Mucosa of gallbladder (tissue), 1 donor: ENCODE data around the gene SERPINA4. TPM values are rescaled to one million over a fixed set of nuclear protein-coding genes. Genes with fewer than 3 reads are reported as not detected.

ENCODE experiments used
- DNase-seq: peaks from one replicate; pipeline ENCODE4 v3.0.0-alpha.2; 2020; ENCODE audit warnings: low spot score
- total RNA-seq: library from RNA; stranded (reverse); gene quantifications from one replicate; pipeline ENCODE4 v1.2.1, GENCODE V29; 2021
- donor health status: DM: no; HTN: no; CAD: no.

The SERPINA4 gene
- total RNA-seq, 1 donor from 2014 or later, result 133 TPM

- DNase-seq, result no peak
Observed at GRCh38 chr14:94542811-94543440, 18.3 kb upstream of the SERPINA4 start.

DNA sequence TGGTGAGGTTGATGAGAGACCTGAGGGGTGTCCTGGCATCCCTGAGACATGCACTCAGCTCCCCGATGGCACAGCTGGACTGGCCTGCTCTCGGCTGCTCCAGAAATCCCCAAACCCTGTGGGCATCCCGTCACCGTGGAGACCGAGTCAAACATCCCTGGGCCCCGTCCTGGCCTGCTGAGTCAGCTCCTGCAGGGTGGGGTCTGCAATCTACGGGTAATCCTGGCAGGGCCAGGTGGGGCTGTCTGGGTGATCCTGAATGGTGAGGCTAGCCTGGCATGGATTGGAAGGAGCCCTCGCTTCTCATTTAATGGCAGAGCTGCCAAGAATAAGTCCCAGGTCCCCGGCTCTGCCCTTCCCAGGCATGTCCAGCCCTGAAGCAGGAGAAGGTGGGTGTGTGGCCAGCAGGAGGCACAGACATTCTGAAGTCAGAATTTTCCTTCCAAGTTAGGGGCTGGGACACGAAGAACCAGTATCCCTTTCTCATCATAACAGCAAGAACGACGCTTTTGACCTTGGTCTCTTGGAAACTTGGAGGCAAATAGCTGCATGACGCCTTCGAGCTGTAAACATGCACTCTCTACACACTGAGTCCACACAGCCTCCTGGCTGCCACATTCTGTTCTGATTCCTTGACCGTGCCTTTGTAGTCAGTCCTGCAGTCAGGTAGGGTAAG is 17.7 kb upstream of the SERPINA4 start:
- DNase-seq, result no peak

- no peak for DNase-seq
Observed at GRCh38 chr14:94544726-94545125, 16.5 kb upstream of the SERPINA4 start.

DNA sequence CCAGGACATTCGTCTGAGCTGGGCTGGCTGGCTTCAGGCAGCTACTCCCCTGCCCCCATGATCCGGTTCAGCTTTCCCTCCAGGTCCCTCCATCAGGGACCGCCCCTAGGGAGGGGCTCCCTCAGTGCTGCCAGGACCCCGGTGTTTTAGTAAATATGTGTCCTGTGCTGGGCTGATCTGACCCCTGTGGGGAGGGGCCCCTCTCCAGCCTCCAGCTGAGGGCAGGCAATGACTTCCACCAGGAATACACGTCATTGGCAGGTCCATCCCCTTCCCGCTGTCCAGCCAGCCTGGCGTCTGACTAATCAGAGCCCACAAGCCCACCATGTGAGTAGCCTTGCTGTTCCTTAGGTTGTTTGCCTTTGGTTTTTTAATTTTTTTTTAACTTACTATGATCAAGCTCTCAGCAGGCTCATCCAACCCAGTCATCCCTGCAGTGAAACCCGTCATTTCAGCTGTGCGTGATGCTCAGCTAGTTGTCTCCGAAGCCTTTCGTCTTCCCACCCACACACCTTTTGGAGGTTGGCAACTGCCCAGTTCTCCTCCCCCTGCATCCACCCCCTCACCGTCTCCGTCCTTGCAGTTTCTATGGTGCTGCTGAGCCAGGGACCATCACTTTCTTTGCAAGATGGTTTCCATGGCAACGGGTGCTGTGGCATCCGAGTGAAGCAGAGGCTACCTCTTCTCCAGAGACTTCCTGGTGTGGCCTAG is 16.0 kb upstream of the SERPINA4 start:
- DNase-seq, result no peak

GRCh38 chr14:94547151-94547680 is 14.0 kb upstream of the SERPINA4 start:
- no peak for DNase-seq

GRCh38 chr14:94547726-94548125 is 13.5 kb upstream of the SERPINA4 start:
- no peak for DNase-seq

GRCh38 chr14:94548131-94548998 is 12.9 kb upstream of the SERPINA4 start:
- DNase-seq, result no peak

DNA sequence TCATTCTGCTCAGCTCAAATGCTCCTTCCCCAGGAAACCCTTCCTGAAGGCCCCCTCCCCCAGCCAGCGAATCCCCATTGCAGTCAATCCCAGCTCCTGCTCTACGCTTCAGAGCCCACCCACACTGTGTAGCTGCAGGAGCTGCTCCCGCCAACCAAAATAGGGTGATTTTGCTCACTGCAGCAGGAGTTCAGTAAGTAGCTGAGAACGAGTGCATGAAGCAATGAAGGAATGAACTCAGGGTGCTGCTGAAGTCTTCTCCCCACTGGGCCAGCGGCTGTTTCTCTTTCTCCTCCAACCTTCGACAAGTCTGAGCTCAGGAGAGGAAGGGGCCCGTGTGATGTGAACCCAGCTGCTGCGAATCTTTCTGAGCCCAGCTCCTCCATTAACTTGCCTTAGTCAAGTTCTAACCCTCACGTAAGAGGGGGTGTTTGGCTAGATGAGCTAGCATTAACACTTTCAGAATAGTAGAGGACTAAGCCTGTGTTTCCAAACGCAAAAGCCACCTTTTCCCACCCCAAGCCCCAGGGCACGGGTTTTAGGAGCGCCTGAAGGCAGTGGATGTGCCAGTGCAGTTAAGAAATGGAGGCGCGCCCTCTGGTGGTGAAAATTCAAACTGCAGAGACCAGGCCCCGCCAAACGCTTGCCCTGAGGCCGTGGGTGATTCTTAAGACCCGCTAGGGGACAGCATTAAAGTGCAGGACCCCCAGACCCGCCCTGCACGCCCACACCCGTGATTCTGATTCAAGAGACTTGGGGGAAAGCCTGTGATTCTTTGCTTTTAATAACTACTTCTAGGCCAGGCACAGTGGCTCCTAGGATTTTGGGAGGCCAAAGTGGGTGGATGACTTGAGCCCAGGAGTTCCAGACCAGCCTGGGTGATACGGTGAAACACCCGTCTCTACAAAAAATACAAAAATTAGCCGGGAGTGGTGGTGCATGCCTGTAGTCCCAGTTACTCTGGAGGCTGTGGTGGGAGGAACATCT is 11.9 kb upstream of the SERPINA4 start:
- DNase-seq, result peak; percentile 47

- no peak for DNase-seq
Observed at GRCh38 chr14:94550041-94550440, 11.2 kb upstream of the SERPINA4 start.

GRCh38 chr14:94555991-94556390 is 5.3 kb upstream of the SERPINA4 start:
- DNase-seq, result no peak

- DNase-seq, result no peak
Observed at GRCh38 chr14:94557327-94557726, 3.9 kb upstream of the SERPINA4 start.

DNA sequence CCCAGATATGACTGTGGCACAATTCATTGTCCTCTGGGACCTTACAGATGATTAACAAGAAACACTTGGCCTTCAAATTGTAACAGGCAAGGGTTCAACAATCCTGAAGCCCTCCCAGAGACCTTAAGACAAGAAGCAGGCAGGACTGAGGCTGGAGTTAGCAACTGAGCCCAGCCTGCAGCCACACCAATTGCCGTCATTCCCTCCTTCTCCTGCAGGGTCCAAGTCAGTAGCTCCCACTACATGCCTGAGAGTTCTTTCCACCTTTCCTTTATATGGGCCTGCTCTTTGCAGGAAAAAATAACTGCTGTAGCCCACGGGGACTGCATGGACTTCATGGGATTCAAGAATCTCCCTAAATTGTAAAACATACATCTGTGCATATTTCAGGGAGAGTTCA is 2.4 kb upstream of the SERPINA4 start:
- DNase-seq, result no peak

DNA sequence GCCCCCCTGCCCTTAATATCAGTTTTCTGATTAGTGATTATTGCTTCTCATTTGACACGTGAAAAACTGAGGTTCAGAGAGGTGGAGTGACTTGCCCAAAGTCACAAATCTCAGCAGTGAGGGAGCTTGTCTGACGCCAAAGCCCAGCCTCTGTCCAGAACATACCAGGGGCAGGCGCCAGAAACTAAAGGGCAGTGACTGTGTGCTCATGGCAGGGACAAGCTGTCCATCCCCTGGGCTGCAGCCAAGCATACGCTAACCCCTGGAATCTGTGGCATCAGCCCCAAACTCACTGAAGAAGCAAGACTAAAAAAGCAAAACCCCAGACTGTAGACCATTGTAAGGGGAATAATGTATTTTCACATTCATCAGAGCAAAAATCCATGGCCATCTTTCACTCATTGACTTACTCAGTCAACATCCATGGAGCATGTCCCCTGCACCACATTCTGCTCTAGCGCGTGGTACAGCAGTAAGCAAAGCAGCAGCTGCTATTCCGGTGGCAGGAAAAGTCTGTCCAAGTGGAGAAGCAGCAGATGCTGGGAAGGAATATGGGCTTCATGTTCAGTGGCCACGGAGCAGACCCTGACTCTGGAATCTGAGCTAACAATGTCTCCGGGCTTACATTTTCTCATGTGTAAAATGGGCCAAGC is 1.5 kb upstream of the SERPINA4 start:
- DNase-seq, result no peak

DNA sequence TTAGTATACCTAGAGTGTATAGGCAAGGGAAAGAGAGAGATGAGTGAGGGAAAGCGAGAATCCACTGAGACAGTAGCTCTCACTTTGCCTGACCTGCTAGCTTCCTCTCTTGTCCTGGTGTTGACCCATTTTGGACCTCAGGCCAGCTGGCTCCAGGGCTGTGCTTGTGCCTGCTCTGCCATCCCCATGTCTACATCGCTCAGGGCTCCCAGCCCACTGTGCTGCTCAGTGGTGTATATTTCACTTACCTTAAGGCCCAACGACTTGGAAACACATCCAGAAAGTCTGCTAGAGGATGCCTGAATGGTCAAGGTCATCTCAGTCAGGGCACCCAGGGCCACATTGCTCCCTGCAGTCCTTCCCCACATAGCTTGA is 964 bp upstream of the SERPINA4 start:
- DNase-seq, result no peak

DNA sequence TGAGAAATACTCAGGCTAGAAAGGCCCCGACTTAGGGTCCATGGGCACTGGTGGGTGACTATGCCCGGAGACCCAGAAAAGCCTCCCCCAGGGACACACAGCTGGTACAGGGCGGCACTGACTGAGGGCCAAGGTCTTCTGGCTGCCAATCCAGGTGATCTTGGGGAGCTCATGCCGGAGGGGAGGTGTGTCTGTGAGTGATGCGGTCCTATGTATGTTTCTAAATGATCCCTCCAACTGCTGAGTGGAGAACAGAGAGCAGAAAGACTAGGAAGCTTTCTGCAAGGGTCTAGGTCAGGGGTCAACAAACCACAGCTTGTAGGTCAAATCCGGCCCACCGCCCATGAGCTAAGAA is 391 bp downstream of the SERPINA4 start:
- DNase-seq, result no peak

DNA sequence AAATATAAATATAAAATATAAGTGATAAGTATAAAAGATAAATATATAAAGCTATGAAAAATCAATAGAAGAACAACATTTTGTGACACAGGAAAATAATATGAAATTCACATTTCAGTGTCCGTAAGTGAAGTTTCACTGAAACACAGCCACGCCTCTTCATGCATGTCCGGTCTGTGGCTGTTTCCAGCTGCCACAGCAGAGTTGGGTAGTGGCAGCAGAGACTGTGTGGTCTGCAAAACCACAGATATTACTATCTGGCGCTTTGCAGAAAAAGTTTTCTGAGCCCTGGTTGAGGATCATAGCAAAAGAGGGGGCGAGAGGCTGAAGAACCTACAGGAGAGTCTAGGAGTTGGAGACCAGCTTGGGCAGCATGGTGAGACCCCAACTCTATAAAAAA is 780 bp downstream of the SERPINA4 start:
- DNase-seq, result no peak

- no peak for DNase-seq
Observed at GRCh38 chr14:94562941-94563883, 2.0 kb downstream of the SERPINA4 start.

- no peak for DNase-seq
Observed at GRCh38 chr14:94564381-94564780, 3.1 kb downstream of the SERPINA4 start.

DNA sequence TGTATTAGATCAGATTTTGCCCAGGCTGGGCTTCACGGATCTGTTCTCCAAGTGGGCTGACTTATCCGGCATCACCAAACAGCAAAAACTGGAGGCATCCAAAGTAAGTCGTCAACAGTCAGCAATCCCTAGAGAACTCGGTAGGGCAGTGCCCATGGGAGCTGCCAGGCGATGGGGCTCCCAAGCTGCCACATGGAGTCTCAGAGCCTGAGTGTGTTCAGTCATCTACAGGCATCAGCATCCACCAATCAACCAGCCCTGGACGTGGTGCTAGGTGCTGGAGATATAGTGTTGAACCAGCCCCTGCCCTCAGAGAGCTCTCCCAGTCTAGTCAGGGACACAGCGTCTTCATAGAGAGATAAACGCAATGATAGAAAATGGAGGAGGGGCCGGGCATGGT is 6.9 kb downstream of the SERPINA4 start:
- no peak for DNase-seq
